Esophagus squamous epithelium (tissue), 5 donors: ENCODE results near the gene ACSL3. TPM values are rescaled to one million over a fixed set of nuclear protein-coding genes. Genes with fewer than 3 reads are reported as not detected.

Experiments
- DNase-seq: peaks from one replicate; lab custom pipeline; 2025; lab: John Stamatoyannopoulos, UW
- H3K27ac ChIP-seq, 4 donors: fragments of 200-600 bp; sonication (generic); one replicate each; pipeline ENCODE4 v1.5.1; 2016 to 2019; ENCODE audit warnings: mild to moderate bottlenecking in 1 of 4
- H3K27me3 ChIP-seq, 4 donors: fragments of 200-600 bp; sonication (generic); 1 replicate in 3 of 4; 2 replicates in 1 of 4; pipeline versions ENCODE4 v1.5.1 to v1.6.0; 2017 to 2021; ENCODE audit warnings: antibody characterized with exemption in 1 of 4
- H3K36me3 ChIP-seq, 3 donors: fragments of 200-600 bp; sonication (generic); one replicate each; pipeline ENCODE4 v1.5.1; 2016 to 2019
- H3K4me1 ChIP-seq, 3 donors: fragments of 200-600 bp; sonication (generic); one replicate each; pipeline ENCODE4 v1.5.1; 2017 to 2019
- H3K4me3 ChIP-seq, 4 donors: fragments of 200-600 bp; sonication (generic); 1 replicate in 3 of 4; 2 replicates in 1 of 4; pipeline ENCODE4 v1.5.1; 2016 to 2019; ENCODE audit warnings: mild to moderate bottlenecking in 2 of 4, moderate library complexity in 1 of 4
- H3K9me3 ChIP-seq, 3 donors: fragments of 200-600 bp; sonication (generic); one replicate each; pipeline ENCODE4 v1.5.1; 2016 to 2019
- CTCF ChIP-seq, 6 experiments: fragments of 450-650 bp in 4 of 6; fragments of 200-600 bp in 2 of 6; sonication (generic) in 2 of 6; IDR thresholded peaks; one replicate each; pipeline ENCODE4 v1.5.1; 2016 to 2019; ENCODE audit warnings: antibody characterized with exemption in 6 of 6, mild to moderate bottlenecking in 4 of 6, moderate library complexity in 4 of 6
- POLR2A ChIP-seq, 4 donors: fragments of 450-650 bp; IDR thresholded peaks; one replicate each; pipeline ENCODE4 v1.6.1; 2017; ENCODE audit warnings: antibody characterized with exemption in 4 of 4, mild to moderate bottlenecking in 4 of 4, moderate library complexity in 3 of 4
- WGBS, 2 donors: methylation state at CpG; one replicate each; pipeline ENCODE4 v1.1.5; 2018; 5-methylcytosine and 5-hydroxymethylcytosine counted together
- intact Hi-C: fragments of 100-400 bp; cut with DNase I; formaldehyde crosslinking; loops from one replicate; pipeline ENCODE4 v1.15.0; 2022
- total RNA-seq, 4 donors: library from RNA; depleted of rRNA; stranded (reverse); fragments of >200 nt; gene quantifications; one replicate each; pipeline ENCODE4 v1.1.0, GENCODE V29; 2016
- donor health status: DM: yes; HTN: yes; CAD: no.

Gene ACSL3
- total RNA-seq, 4 donors from 2014 or later: 62.4 to 84.6 (median 76.6) TPM

GRCh38 chr2:222875482-222875881, 14.6 kb downstream of the ACSL3 start:
- Histone ChIP-seq H3K4me3 (no peak overlapping the region), H3K27me3 (no peaks in the 10 kb centered on the region), H3K27ac (no peak overlapping the region), H3K36me3 (no peaks in the 10 kb centered on the region), H3K4me1 (peaks cover 1 to 23% (median 14%) of the 10 kb centered on the region in 3 donors), H3K9me3 (no peaks in the 10 kb centered on the region)
- intact Hi-C loops: no loop called here
- no peak for DNase-seq
- TF ChIP-seq POLR2A (IDR thresholded peaks at IDR 0.05) (no peak), CTCF (IDR thresholded peaks at IDR 0.05) (no peak)
- 90% methylated on average over 3 of the region's 3 CpGs for WGBS, 2 donors

- DNase-seq: no peak
- H3K9me3 ChIP-seq: no peaks in the 10 kb centered on the region
- TF ChIP-seq CTCF (IDR thresholded peaks at IDR 0.05) (no peak), POLR2A (IDR thresholded peaks at IDR 0.05) (no peak)
- no peaks in the 10 kb centered on the region for H3K36me3 ChIP-seq
- H3K4me3 ChIP-seq: no peak overlapping the region
- H3K27me3 ChIP-seq: no peaks in the 10 kb centered on the region
- peaks cover 0 to 24% (median 14%) of the 10 kb centered on the region in 3 donors for H3K4me1 ChIP-seq
- no peak overlapping the region for H3K27ac ChIP-seq
- intact Hi-C loops: no loop called here
Observed at GRCh38 chr2:222876947-222877346, 16.1 kb downstream of the ACSL3 start.

- no peak for DNase-seq
- intact Hi-C loops: no loop called here
- WGBS, 2 donors: 61 to 69% methylated on average over 2 of the region's 2 CpGs
- no peaks in the 10 kb centered on the region for H3K27me3 ChIP-seq
- H3K9me3 ChIP-seq: no peaks in the 10 kb centered on the region
- no peaks in the 10 kb centered on the region for H3K36me3 ChIP-seq
- no peak overlapping the region for H3K27ac ChIP-seq
- H3K4me1 ChIP-seq: peaks cover 0 to 32% (median 20%) of the 10 kb centered on the region in 3 donors
- no peak for TF ChIP-seq CTCF (IDR thresholded peaks at IDR 0.05)
- H3K4me3 ChIP-seq: no peak overlapping the region
Observed at GRCh38 chr2:222877556-222878300, 16.9 kb downstream of the ACSL3 start.

GRCh38 chr2:222878301-222878876, 17.6 kb downstream of the ACSL3 start:
- no peak for DNase-seq

More at GRCh38 chr2:222878301-222878876, 17.6 kb downstream of the ACSL3 start:
- no peaks in the 10 kb centered on the region for H3K36me3 ChIP-seq
- intact Hi-C loops: no loop called here
- H3K4me1 ChIP-seq: peaks cover 0 to 38% (median 26%) of the 10 kb centered on the region in 3 donors
- no peak overlapping the region for H3K4me3 ChIP-seq
- H3K9me3 ChIP-seq: no peaks in the 10 kb centered on the region
- WGBS, 2 donors: 93 to 96% methylated on average over 5 of the region's 5 CpGs
- no peak for TF ChIP-seq POLR2A (IDR thresholded peaks at IDR 0.05)
- TF ChIP-seq CTCF (IDR thresholded peaks at IDR 0.05): no peak
- no peak overlapping the region for H3K27ac ChIP-seq
- H3K27me3 ChIP-seq: no peaks in the 10 kb centered on the region
